ENCODE results near the gene HIP1R. TPM values are rescaled to one million over a fixed set of nuclear protein-coding genes. Genes with fewer than 3 reads are reported as not detected.

Gene HIP1R
- total and polyA plus RNA-seq, 2 of the 4 experiments (the other 2 are of a cell fraction): 13.8 to 18.5 TPM

DNA sequence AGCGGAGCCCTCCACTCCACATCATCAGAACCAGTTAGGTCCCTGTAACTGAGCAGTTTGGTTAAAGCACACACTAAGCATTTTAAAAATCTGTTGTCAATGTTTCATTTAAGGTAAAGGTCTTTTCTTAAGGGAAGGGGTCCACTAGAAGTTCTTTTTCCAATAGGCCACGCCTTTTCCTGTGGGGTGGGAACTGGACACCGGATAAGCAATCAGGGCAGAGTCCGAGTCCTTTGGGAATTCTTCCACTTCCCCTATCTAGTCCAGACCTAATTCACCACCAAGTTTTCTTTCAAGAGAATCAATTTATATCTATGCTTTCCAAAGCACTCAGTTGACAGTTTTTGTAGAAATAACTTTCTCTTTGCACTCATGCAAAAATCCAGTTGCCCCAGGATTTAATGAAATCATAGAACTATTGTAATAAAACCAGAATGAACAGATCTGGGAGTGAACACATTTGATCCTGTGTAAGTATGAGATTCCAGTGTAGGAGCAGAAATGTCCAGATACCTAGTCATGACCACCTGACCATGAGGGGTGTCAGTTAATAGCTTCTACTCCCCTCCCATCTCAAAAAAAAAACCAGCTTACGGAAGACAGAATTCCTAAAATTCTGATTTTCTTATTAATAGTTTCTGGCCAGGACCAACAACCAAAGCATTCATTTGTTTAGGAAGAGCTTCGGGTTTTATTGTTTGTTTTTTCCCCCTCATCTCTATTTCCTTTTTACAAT lies 49.0 kb downstream of the HIP1R start:
- no peak overlapping the region for H2BK120ac ChIP-seq (ENCODE audit: low read depth, low read length)
- H3K9ac ChIP-seq (ENCODE audit: low read depth, low read length): no peak overlapping the region
- peaks cover 34% of the 10 kb centered on the region for H3K4me1 ChIP-seq (ENCODE audit: control insufficient read depth, insufficient read depth, low read length)
- no peaks in the 10 kb centered on the region for H3K9me3 ChIP-seq (ENCODE audit: control insufficient read depth, insufficient read depth, low read length)
- no peak overlapping the region for H3K4me3 ChIP-seq (ENCODE audit: insufficient read depth, low read depth, low read length)
- H3K4ac ChIP-seq (ENCODE audit: low read depth, low read length): no peak overlapping the region
- H3K18ac ChIP-seq (ENCODE audit: low read depth, low read length): no peak overlapping the region
- CTCF ChIA-PET: interaction anchor here (0.7 kb wide), 1 partner anchor 10 kb away, joined by 6 read pairs; no protein-coding TSS in a partner anchor
- POLR2A ChIA-PET (ENCODE audit: unreplicated experiment): interaction anchor here (0.6 kb wide), 1 partner anchor 70 kb away, joined by 12 read pairs; no protein-coding TSS in a partner anchor
- in situ Hi-C loops (cut with MboI; ENCODE audit: low sequenced_read_pairs) (no loop called here), dilution Hi-C loops (cut with HindIII; ENCODE audit: low sequenced_read_pairs, unreplicated experiment) (no loop called here), intact Hi-C loops (cut with micrococcal nuclease) (no loop called here)
- no peaks in the 10 kb centered on the region for H3K36me3 ChIP-seq (ENCODE audit: control insufficient read depth, insufficient read depth, low read length)
- H3K27ac ChIP-seq (ENCODE audit: insufficient read depth, low read length): no peak overlapping the region
- no peak overlapping the region for H2AK5ac ChIP-seq (ENCODE audit: low read depth, low read length)
- peak overlapping the region; percentile 7 for H3K14ac ChIP-seq (replicated peaks; ENCODE audit: low read depth, low read length)
- no peak overlapping the region for H4K5ac ChIP-seq (ENCODE audit: low read depth, low read length)
- H3K79me1 ChIP-seq (ENCODE audit: low read depth in 1 of 2, low read length in 2 of 2): peaks cover 23 to 88% of the 10 kb centered on the region in 2 experiments; a peak in 3 of 4 replicates
- H3K56ac ChIP-seq (ENCODE audit: extremely low read depth, insufficient read depth, low read length): no peak overlapping the region
- H2BK20ac ChIP-seq (ENCODE audit: low read depth, low read length): no peak overlapping the region
- H2AK9ac ChIP-seq (replicated peaks; ENCODE audit: low read depth, low read length, poor library complexity): no peak overlapping the region
- H4K8ac ChIP-seq (ENCODE audit: low read depth in 2 of 2, low read length in 2 of 2): no peak overlapping the region
- no peak overlapping the region for H3K4me2 ChIP-seq (ENCODE audit: low read depth, low read length)
- peak; percentile 17 for DNase-seq
- no TSS peak for BruUV-seq (replicated peaks)
- peaks cover 46% of the 10 kb centered on the region for H3K9me1 ChIP-seq (ENCODE audit: insufficient read depth, low read length)
- no peak overlapping the region for H2BK15ac ChIP-seq (ENCODE audit: low read depth, low read length)
- no peak overlapping the region for H2AFZ ChIP-seq (replicated peaks; ENCODE audit: low read length, poor library complexity)
- 85% methylated on average over 2 of the region's 6 CpGs; no CpG with 5 or more reads in 1 of the 2 experiments for WGBS, 2 experiments (ENCODE audit: extremely low coverage in 2 of 2, insufficient read length in 1 of 2)
- ATAC-seq (ENCODE audit: low read depth): no peak
- no peaks in the 10 kb centered on the region for H3K27me3 ChIP-seq (ENCODE audit: control insufficient read depth, insufficient read depth, low read length)
- no peak overlapping the region for H4K91ac ChIP-seq (ENCODE audit: insufficient read depth, low read depth, low read length)
- no peak overlapping the region for H2BK5ac ChIP-seq (ENCODE audit: low read depth, low read length, poor library complexity, severe bottlenecking)
- H3K23ac ChIP-seq (ENCODE audit: low read depth, low read length): peak overlapping the region; percentile 5; the same call in 1 of the 2 replicates
- H4K20me1 ChIP-seq (ENCODE audit: insufficient read depth, low read length): peaks cover 86% of the 10 kb centered on the region
- TF ChIP-seq, protein P1, sequence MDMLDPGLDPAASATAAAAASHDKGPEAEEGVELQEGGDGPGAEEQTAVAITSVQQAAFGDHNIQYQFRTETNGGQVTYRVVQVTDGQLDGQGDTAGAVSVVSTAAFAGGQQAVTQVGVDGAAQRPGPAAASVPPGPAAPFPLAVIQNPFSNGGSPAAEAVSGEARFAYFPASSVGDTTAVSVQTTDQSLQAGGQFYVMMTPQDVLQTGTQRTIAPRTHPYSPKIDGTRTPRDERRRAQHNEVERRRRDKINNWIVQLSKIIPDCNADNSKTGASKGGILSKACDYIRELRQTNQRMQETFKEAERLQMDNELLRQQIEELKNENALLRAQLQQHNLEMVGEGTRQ (IDR thresholded peaks at IDR 0.05; ENCODE audit: low read depth, low read length): no peak
- TF ChIP-seq SMC3 (IDR thresholded peaks at IDR 0.05; ENCODE audit: low read depth, low read length) (no peak), CTCF (conservative IDR thresholded peaks at IDR 0.05; ENCODE audit: low read depth, low read length) (no peak), BHLHE40 (IDR thresholded peaks at IDR 0.05; ENCODE audit: low read depth, low read length) (no peak), MAZ (IDR thresholded peaks at IDR 0.05; ENCODE audit: borderline replicate concordance, low read depth, low read length) (no peak), RCOR1 (IDR thresholded peaks at IDR 0.05; ENCODE audit: insufficient replicate concordance, low read length) (no peak), NFE2L2 (IDR thresholded peaks at IDR 0.05; ENCODE audit: low read depth, low read length) (no peak), POLR2A (IDR thresholded peaks at IDR 0.05; ENCODE audit: low read depth, low read length) (no peak), MAFK (IDR thresholded peaks at IDR 0.05; ENCODE audit: low read depth, low read length) (no peak), ELK1 (IDR thresholded peaks at IDR 0.05; ENCODE audit: borderline replicate concordance, low read depth, low read length) (no peak), FOS (IDR thresholded peaks at IDR 0.05; ENCODE audit: low read depth, low read length) (no peak), RFX5 (IDR thresholded peaks at IDR 0.05; ENCODE audit: low read depth, low read length) (no peak), CEBPB (IDR thresholded peaks at IDR 0.05; ENCODE audit: low read depth, low read length) (no peak), RAD21 (IDR thresholded peaks at IDR 0.05; ENCODE audit: low read length) (no peak), CHD1 (IDR thresholded peaks at IDR 0.05; ENCODE audit: low read depth, low read length) (no peak)

All from IMR-90 (cell line).